Trophoblast cell (in vitro differentiated cells and primary cell): ENCODE data around the gene TAF4B.

Experiments
- DNase-seq, 2 donors: peaks; one replicate each; pipeline ENCODE4 v3.0.0-alpha.2; 2016
- H2AFZ ChIP-seq: 2 replicates; pipeline ENCODE4 v1.6.1; 2013; ENCODE audit warnings: low read length, moderate library complexity, mild to moderate bottlenecking; ENCODE audit not compliant: insufficient read depth, poor library complexity
- H2AK5ac ChIP-seq: 2 replicates; pipeline ENCODE4 v1.6.1; 2013; ENCODE audit warnings: mild to moderate bottlenecking, low read length
- H2BK120ac ChIP-seq: 2 replicates; pipeline ENCODE4 v1.6.1; 2013; ENCODE audit warnings: low read length, mild to moderate bottlenecking, moderate library complexity; ENCODE audit not compliant: insufficient read depth, poor library complexity
- H2BK12ac ChIP-seq: 2 replicates; pipeline ENCODE4 v1.6.1; 2013; ENCODE audit warnings: mild to moderate bottlenecking, low read length, moderate library complexity
- H2BK5ac ChIP-seq: 2 replicates; pipeline ENCODE4 v1.6.1; 2013; ENCODE audit warnings: low read length, low read depth, moderate library complexity, mild to moderate bottlenecking; ENCODE audit not compliant: poor library complexity
- H3K14ac ChIP-seq: 2 replicates; pipeline ENCODE4 v1.6.1; 2013; ENCODE audit warnings: mild to moderate bottlenecking, low read length
- H3K18ac ChIP-seq: 2 replicates; pipeline ENCODE4 v1.6.1; 2013; ENCODE audit warnings: mild to moderate bottlenecking, low read length
- H3K23ac ChIP-seq: 2 replicates; pipeline ENCODE4 v1.6.1; 2013; ENCODE audit warnings: low read length
- H3K27ac ChIP-seq: 2 replicates; pipeline ENCODE4 v1.5.1; 2013; ENCODE audit warnings: low read depth, mild to moderate bottlenecking, inconsistent platforms, low read length, moderate library complexity
- H3K27me3 ChIP-seq: 2 replicates; pipeline ENCODE4 v1.6.1; 2013; ENCODE audit warnings: inconsistent platforms, mild to moderate bottlenecking, low read length, moderate library complexity; ENCODE audit not compliant: insufficient read depth
- H3K36me3 ChIP-seq, 2 experiments: 1 replicate in 1 of 2; 2 replicates in 1 of 2; pipeline ENCODE4 v1.6.1; 2013; ENCODE audit warnings: low read length in 2 of 2, mild to moderate bottlenecking in 2 of 2, moderate library complexity in 1 of 2; ENCODE audit not compliant: insufficient read depth in 2 of 2, control insufficient read depth in 1 of 2
- H3K4ac ChIP-seq: 2 replicates; pipeline ENCODE4 v1.6.1; 2013; ENCODE audit warnings: low read depth, mild to moderate bottlenecking, low read length, moderate library complexity
- H3K4me1 ChIP-seq, 2 experiments: 1 replicate in 1 of 2; 2 replicates in 1 of 2; pipeline ENCODE4 v1.6.1; 2013; ENCODE audit warnings: low read length in 2 of 2, mild to moderate bottlenecking in 2 of 2, moderate library complexity in 1 of 2; ENCODE audit not compliant: insufficient read depth in 2 of 2, control insufficient read depth in 1 of 2
- H3K4me2 ChIP-seq: 2 replicates; pipeline ENCODE4 v1.6.1; 2013; ENCODE audit warnings: inconsistent platforms, mild to moderate bottlenecking, low read length, moderate library complexity
- H3K4me3 ChIP-seq: 2 replicates; pipeline ENCODE4 v1.5.1; 2013; ENCODE audit warnings: mild to moderate bottlenecking, low read depth, low read length, inconsistent platforms
- H3K79me1 ChIP-seq: one replicate; pipeline ENCODE4 v1.6.1; 2013; ENCODE audit warnings: low read length
- H3K79me2 ChIP-seq: 2 replicates; pipeline ENCODE4 v1.6.1; 2013; ENCODE audit warnings: low read length, mild to moderate bottlenecking; ENCODE audit not compliant: control insufficient read depth, insufficient read depth, poor library complexity
- H3K9ac ChIP-seq: 2 replicates; pipeline ENCODE4 v1.6.1; 2013; ENCODE audit warnings: mild to moderate bottlenecking, low read length
- H3K9me3 ChIP-seq: 2 replicates; pipeline ENCODE4 v1.6.1; 2013; ENCODE audit warnings: low read depth, mild to moderate bottlenecking, control low read depth, inconsistent platforms, low read length; ENCODE audit not compliant: insufficient read depth
- H4K12ac ChIP-seq: 2 replicates; pipeline ENCODE4 v1.6.1; 2013; ENCODE audit warnings: low read depth, mild to moderate bottlenecking, low read length, moderate library complexity
- H4K8ac ChIP-seq: 2 replicates; pipeline ENCODE4 v1.6.1; 2013; ENCODE audit warnings: low read depth, mild to moderate bottlenecking, low read length, moderate library complexity
- H4K91ac ChIP-seq: one replicate; pipeline ENCODE4 v1.6.1; 2013; ENCODE audit warnings: low read depth, mild to moderate bottlenecking, low read length, moderate library complexity
- WGBS: extraction: QIAGEN DNeasy Blood & Tissue Kit; methylation state at CpG from one replicate; pipeline ENCODE4 v1.1.7; 2013; ENCODE audit warnings: missing lambda C conversion rate; ENCODE audit not compliant: insufficient read length, insufficient coverage; ENCODE audit errors: extremely low coverage; 5-methylcytosine and 5-hydroxymethylcytosine counted together

The TAF4B gene

GRCh38 chr18:26394047-26394654 lies 167.9 kb downstream of the TAF4B start:
- H2AFZ ChIP-seq, result no peak overlapping the region
- no peaks in the 10 kb centered on the region for H3K9me3 ChIP-seq
- H2BK5ac ChIP-seq, result no peak overlapping the region
- H3K4me3 ChIP-seq, result no peak overlapping the region
- H4K12ac ChIP-seq, result no peak overlapping the region
- H3K4me2 ChIP-seq, result no peak overlapping the region
- no peaks in the 10 kb centered on the region for H3K36me3 ChIP-seq
- DNase-seq, result no peak
- no peaks in the 10 kb centered on the region for H3K4me1 ChIP-seq
- H3K18ac ChIP-seq, result no peak overlapping the region
- no peak overlapping the region for H3K4ac ChIP-seq
- H3K79me2 ChIP-seq, result no peaks in the 10 kb centered on the region
- H3K14ac ChIP-seq, result no peak overlapping the region
- H3K27ac ChIP-seq, result no peak overlapping the region
- H3K79me1 ChIP-seq, result no peaks in the 10 kb centered on the region
- H3K27me3 ChIP-seq, result no peaks in the 10 kb centered on the region
- H3K9ac ChIP-seq, result no peak overlapping the region
- H4K8ac ChIP-seq, result no peak overlapping the region
- no peak overlapping the region for H2AK5ac ChIP-seq
- no peak overlapping the region for H3K23ac ChIP-seq
- no CpG with 5 or more reads among the region's 5 CpGs for WGBS
- no peak overlapping the region for H2BK12ac ChIP-seq
- no peak overlapping the region for H2BK120ac ChIP-seq
- H4K91ac ChIP-seq, result no peak overlapping the region

- Histone ChIP-seq H2BK5ac (no peak overlapping the region), H4K8ac (no peak overlapping the region), H3K4me1 (no peaks in the 10 kb centered on the region), H2AFZ (no peak overlapping the region), H3K27ac (no peak overlapping the region), H2AK5ac (no peak overlapping the region), H4K12ac (no peak overlapping the region), H3K18ac (no peak overlapping the region), H3K9ac (no peak overlapping the region), H3K23ac (no peak overlapping the region), H3K79me2 (no peaks in the 10 kb centered on the region), H3K4me2 (no peak overlapping the region), H2BK12ac (no peak overlapping the region), H3K4me3 (no peak overlapping the region), H3K4ac (no peak overlapping the region), H3K36me3 (no peaks in the 10 kb centered on the region), H2BK120ac (no peak overlapping the region), H4K91ac (no peak overlapping the region), H3K9me3 (peaks cover 1% of the 10 kb centered on the region), H3K27me3 (no peaks in the 10 kb centered on the region), H3K14ac (no peak overlapping the region), H3K79me1 (no peaks in the 10 kb centered on the region)
- no CpG with 5 or more reads among the region's 4 CpGs for WGBS
- no peak for DNase-seq
These were observed 170.8 kb downstream of the TAF4B start for GRCh38 chr18:26397019-26397418.

GRCh38 chr18:26403491-26403890 lies 177.2 kb downstream of the TAF4B start:
- Histone ChIP-seq H4K8ac (no peak overlapping the region), H2BK120ac (no peak overlapping the region), H3K14ac (no peak overlapping the region), H3K9ac (no peak overlapping the region), H2AFZ (no peak overlapping the region), H2BK12ac (no peak overlapping the region), H3K79me1 (no peaks in the 10 kb centered on the region), H3K4me3 (no peak overlapping the region), H4K12ac (no peak overlapping the region), H2AK5ac (no peak overlapping the region), H3K79me2 (no peaks in the 10 kb centered on the region), H3K27me3 (no peaks in the 10 kb centered on the region), H3K23ac (no peak overlapping the region), H3K4me1 (no peaks in the 10 kb centered on the region), H3K18ac (no peak overlapping the region), H2BK5ac (no peak overlapping the region), H3K36me3 (no peaks in the 10 kb centered on the region), H3K4me2 (no peak overlapping the region), H3K27ac (no peak overlapping the region), H3K9me3 (peaks cover 1% of the 10 kb centered on the region), H4K91ac (no peak overlapping the region), H3K4ac (no peak overlapping the region)
- no peak for DNase-seq
- WGBS, result no CpG with 5 or more reads among the region's 1 CpG

GRCh38 chr18:26405190-26405801 lies 179.1 kb downstream of the TAF4B start:
- H4K12ac ChIP-seq, result no peak overlapping the region
- H3K4ac ChIP-seq, result no peak overlapping the region
- H3K9me3 ChIP-seq, result peaks cover under 1% of the 10 kb centered on the region
- no peaks in the 10 kb centered on the region for H3K79me1 ChIP-seq
- H4K91ac ChIP-seq, result no peak overlapping the region
- H3K4me1 ChIP-seq, result no peaks in the 10 kb centered on the region
- no peak overlapping the region for H4K8ac ChIP-seq
- H2BK12ac ChIP-seq, result no peak overlapping the region
- H2AFZ ChIP-seq, result no peak overlapping the region
- no peak overlapping the region for H2AK5ac ChIP-seq
- no peak overlapping the region for H3K4me3 ChIP-seq
- peak in 1 of 2 donors; percentile 17 for DNase-seq
- H3K36me3 ChIP-seq, result no peaks in the 10 kb centered on the region
- H3K27me3 ChIP-seq, result no peaks in the 10 kb centered on the region
- H3K14ac ChIP-seq, result no peak overlapping the region
- no peak overlapping the region for H2BK5ac ChIP-seq
- H3K23ac ChIP-seq, result no peak overlapping the region
- no peaks in the 10 kb centered on the region for H3K79me2 ChIP-seq
- no peak overlapping the region for H3K4me2 ChIP-seq
- no peak overlapping the region for H3K27ac ChIP-seq
- WGBS, result no CpG with 5 or more reads among the region's 5 CpGs
- no peak overlapping the region for H2BK120ac ChIP-seq
- H3K9ac ChIP-seq, result no peak overlapping the region
- H3K18ac ChIP-seq, result no peak overlapping the region
